Colonic mucosa (tissue), 4 donors: ENCODE data around the gene PYGL. TPM values are rescaled to one million over a fixed set of nuclear protein-coding genes. Genes with fewer than 3 reads are reported as not detected.

Experiments used
- DNase-seq: peaks from one replicate; pipeline ENCODE4 v3.0.0-alpha.2; 2020
- H3K27ac ChIP-seq: fragments of 200-600 bp; one replicate; pipeline ENCODE4 v1.8.0; 2021
- H3K27me3 ChIP-seq: fragments of 200-600 bp; one replicate; pipeline ENCODE4 v1.8.0; 2021
- H3K36me3 ChIP-seq: fragments of 200-600 bp; one replicate; pipeline ENCODE4 v1.8.0; 2021
- H3K4me1 ChIP-seq: fragments of 200-600 bp; one replicate; pipeline ENCODE4 v1.8.0; 2021; ENCODE audit warnings: mild to moderate bottlenecking
- H3K4me3 ChIP-seq: fragments of 200-600 bp; one replicate; pipeline ENCODE4 v1.8.0; 2021
- H3K9ac ChIP-seq, 2 donors: one replicate each; pipeline ENCODE4 v1.7.0; 2013; ENCODE audit warnings: control low read depth in 2 of 2, low read depth in 2 of 2, low read length in 2 of 2
- H3K9me3 ChIP-seq: fragments of 200-600 bp; one replicate; pipeline ENCODE4 v1.8.0; 2021
- CTCF ChIP-seq: fragments of 200-600 bp; IDR thresholded peaks from one replicate; pipeline ENCODE4 v1.8.0; 2022; ENCODE audit warnings: antibody characterized with exemption, mild to moderate bottlenecking
- intact Hi-C: fragments of 100-400 bp; cut with DNase I; formaldehyde crosslinking; loops from one replicate; pipeline ENCODE4 v1.14.1; 2022
- total RNA-seq, 2 donors: library from RNA; stranded (reverse); fragmentation: NEBNext Ultra II Directional in 1 of 2; extraction: Animal tissue kit (Norgen Biotek cat#: 25700) in 1 of 2; gene quantifications; one replicate each; pipeline ENCODE4 v1.2.1, GENCODE V29; 2021
- donor health status: healthy.
- donor health status: DM: no; HTN: no; CAD: no.
- donor health status: DM: no; HTN: no; CAD: no.

Gene PYGL
- total RNA-seq, 2 donors from 2014 or later = 33.0 to 54.2 TPM

- TF ChIP-seq CTCF = no peak
- no peaks in the 10 kb centered on the region for H3K27me3 ChIP-seq
- no peaks in the 10 kb centered on the region for H3K9me3 ChIP-seq
- H3K36me3 ChIP-seq = no peaks in the 10 kb centered on the region
- H3K27ac ChIP-seq = no peak overlapping the region
- H3K4me3 ChIP-seq = no peak overlapping the region
- no peaks in the 10 kb centered on the region for H3K4me1 ChIP-seq
- DNase-seq = no peak
- H3K9ac ChIP-seq = no peak overlapping the region
- intact Hi-C loops = no loop called here
Observed at GRCh38 chr14:50855558-50855957, 88.7 kb downstream of the PYGL start.

Other genes with a start within 250 kb of the PYGL start
- 10 to 100 TPM; 13.7 to 19.8 TPM for gene NIN, start 113.3 kb downstream of the PYGL start, total RNA-seq
- gene ABHD12B, start 72.4 kb downstream of the PYGL start, total RNA-seq = 10 to 100 TPM; 11.0 to 20.7 TPM
- under 1 TPM; 0.49 to 0.66 TPM for gene TRIM9, start 150.6 kb upstream of the PYGL start, total RNA-seq